ENCODE results near the gene CEP85. TPM values are rescaled to one million over a fixed set of nuclear protein-coding genes. Genes with fewer than 3 reads are reported as not detected.

CEP85 gene
- total RNA-seq, 1 experiment from 2014 or later, result 42.5 TPM

DNA sequence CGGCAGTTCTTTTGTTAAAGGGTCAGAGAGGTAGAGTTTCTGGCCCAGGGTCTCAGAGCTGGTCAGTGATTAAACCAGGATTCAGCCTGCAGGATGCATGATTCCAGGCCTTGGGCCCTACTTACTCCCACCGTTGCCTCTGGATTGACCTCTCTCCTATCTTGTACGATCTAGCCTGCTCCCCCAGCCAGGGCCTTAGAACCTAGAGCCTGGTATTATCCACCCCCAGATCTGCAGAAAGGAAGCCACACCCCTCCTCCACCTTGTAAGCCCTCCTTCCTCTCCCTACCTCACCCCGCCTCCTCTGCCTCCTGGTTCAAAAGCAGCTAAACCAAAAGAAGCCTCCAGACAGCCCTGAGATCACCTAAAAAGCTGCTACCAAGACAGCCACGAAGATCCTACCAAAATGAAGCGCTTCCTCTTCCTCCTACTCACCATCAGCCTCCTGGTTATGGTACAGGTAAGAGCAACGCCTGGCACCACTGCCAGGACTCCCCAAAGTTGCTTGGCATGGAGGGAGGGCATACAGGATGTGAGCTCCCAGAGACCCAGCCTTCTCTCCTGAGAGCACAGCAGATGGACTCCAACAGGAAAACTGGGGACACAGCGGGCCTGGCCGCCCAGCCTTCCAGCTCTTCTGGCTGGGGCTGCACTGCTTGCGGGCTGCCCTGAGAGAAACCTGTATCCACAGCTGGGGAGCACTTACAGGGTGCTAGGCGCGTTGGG, 83.8 kb downstream of the CEP85 start, which contains the start of gene CD52:
TSS of gene CD52 (plus strand) at position 347 of the 726 bp plus-strand sequence. CDS start at position 407, 60 bp downstream.
- ChIA-PET POLR2A (ENCODE audit: unreplicated experiment) (interaction anchor here (0.7 kb wide), 1 partner anchor 10 kb away, joined by 3 read pairs; no protein-coding TSS in a partner anchor), CTCF (no interaction called here)
- Histone ChIP-seq H3K79me2 (ENCODE audit: low read depth) (no peaks in the 10 kb centered on the region), H3K4me3 (no peak within 1 kb of the TSS), H3K36me3 (ENCODE audit: low read depth) (no peaks in the 10 kb centered on the region), H3K9me2 (ENCODE audit: insufficient read depth) (no peaks in the 10 kb centered on the region), H3F3A (ENCODE audit: insufficient read depth, low read depth) (no peaks in the 10 kb centered on the region), H3K4me1 (replicated peaks; ENCODE audit: insufficient read depth) (0 out of 2 replicates have a peak, but pooled peaks cover 5% of the 10 kb centered on the region), H2AFZ (no peak within 1 kb of the TSS), H3K4me2 (no peak within 1 kb of the TSS), H4K20me1 (ENCODE audit: insufficient read depth) (no peaks in the 10 kb centered on the region), H3K9me3 (ENCODE audit: insufficient read depth, low read depth) (no peaks in the 10 kb centered on the region), H3K27ac (no peak within 1 kb of the TSS), H3K27me3 (ENCODE audit: insufficient read depth, low read depth) (no peaks in the 10 kb centered on the region)
- DNase-seq, result no peak
- intact Hi-C loops (cut with micrococcal nuclease; ENCODE audit: unreplicated experiment), result no loop called here
- BruUV-seq (replicated peaks), result no TSS peak
- TF ChIP-seq EZH2 (IDR thresholded peaks at IDR 0.05; ENCODE audit: low read depth) (no peak), CTCF (conservative IDR thresholded peaks at IDR 0.05) (no peak)

DNA sequence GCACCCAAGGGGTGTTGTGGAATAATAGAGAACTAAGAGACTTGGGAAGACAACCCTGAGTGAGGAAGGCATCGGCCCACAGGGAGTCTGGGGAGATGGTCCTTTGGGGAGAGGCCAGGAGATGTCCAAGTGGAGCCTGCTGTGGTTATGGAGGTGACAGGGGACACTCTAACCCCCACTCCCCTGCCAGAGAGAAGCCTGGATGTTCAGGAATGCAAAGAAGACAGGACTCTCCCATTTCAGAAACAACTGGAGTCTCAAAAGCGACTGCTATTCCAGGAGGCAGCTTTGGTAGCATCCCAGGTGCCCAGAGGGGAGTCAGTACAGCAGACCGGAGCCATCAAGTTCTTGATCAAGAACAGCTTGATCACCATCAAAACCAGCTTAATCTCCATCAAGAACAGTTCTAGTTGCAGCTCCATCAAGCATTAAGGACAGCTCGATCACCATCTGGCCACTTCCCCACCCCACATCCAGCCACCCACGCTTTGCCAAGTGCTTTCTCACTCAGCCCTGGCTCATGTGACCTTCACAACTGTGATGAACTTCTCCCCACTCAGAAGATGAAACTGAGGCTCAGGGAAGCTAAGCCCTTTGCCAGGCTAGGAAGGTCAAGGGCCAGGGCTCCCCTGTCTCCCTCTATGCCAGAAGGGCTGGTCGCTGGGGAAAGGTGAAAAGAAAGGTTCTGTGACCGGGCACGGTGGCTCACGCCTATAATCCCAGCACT, 84.5 kb downstream of the CEP85 start:
- no peaks in the 10 kb centered on the region for H3K36me3 ChIP-seq (ENCODE audit: low read depth)
- no peak overlapping the region for H3K4me2 ChIP-seq
- no TSS peak for BruUV-seq (replicated peaks)
- no peaks in the 10 kb centered on the region for H3F3A ChIP-seq (ENCODE audit: insufficient read depth, low read depth)
- no peaks in the 10 kb centered on the region for H3K27me3 ChIP-seq (ENCODE audit: insufficient read depth, low read depth)
- no peaks in the 10 kb centered on the region for H3K79me2 ChIP-seq (ENCODE audit: low read depth)
- no peak overlapping the region for H2AFZ ChIP-seq
- 0 out of 2 replicates have a peak, but pooled peaks cover 5% of the 10 kb centered on the region for H3K4me1 ChIP-seq (replicated peaks; ENCODE audit: insufficient read depth)
- POLR2A ChIA-PET (ENCODE audit: unreplicated experiment), result interaction anchor here (0.7 kb wide), 1 partner anchor 11 kb away, joined by 3 read pairs; no protein-coding TSS in a partner anchor
- H3K27ac ChIP-seq, result no peak overlapping the region
- intact Hi-C loops (cut with micrococcal nuclease; ENCODE audit: unreplicated experiment), result no loop called here
- CTCF ChIA-PET, result no interaction called here
- no peaks in the 10 kb centered on the region for H4K20me1 ChIP-seq (ENCODE audit: insufficient read depth)
- no peak overlapping the region for H3K4me3 ChIP-seq
- no peak for TF ChIP-seq CTCF (conservative IDR thresholded peaks at IDR 0.05)
- TF ChIP-seq EZH2 (IDR thresholded peaks at IDR 0.05; ENCODE audit: low read depth), result no peak
- H3K9me3 ChIP-seq (ENCODE audit: insufficient read depth, low read depth), result no peaks in the 10 kb centered on the region
- H3K9me2 ChIP-seq (ENCODE audit: insufficient read depth), result no peaks in the 10 kb centered on the region
- no peak for DNase-seq

DNA sequence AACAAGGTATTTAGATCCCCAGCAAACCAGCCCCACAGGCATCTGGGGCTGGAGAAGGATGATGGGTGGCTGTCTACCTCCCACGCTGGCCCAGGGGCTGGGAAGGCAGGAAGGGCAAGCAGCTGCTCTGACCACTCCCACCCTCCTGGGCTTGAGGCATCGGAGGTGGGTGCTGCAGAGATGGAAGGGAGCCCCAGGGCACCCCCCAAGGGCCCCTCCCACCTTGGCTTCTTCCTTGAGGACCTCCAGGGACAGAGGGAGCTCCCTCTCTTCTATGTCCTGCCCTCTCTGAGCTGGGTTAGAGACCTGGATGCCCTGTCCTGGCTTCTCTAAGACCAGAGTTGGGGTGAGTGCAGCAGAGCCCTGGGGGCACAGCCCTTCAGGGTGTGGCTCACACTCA, 86.9 kb downstream of the CEP85 start:
- Histone ChIP-seq H3K27ac (no peak overlapping the region), H3K4me1 (replicated peaks; ENCODE audit: insufficient read depth) (no peaks in the 10 kb centered on the region), H3K9me2 (ENCODE audit: insufficient read depth) (no peaks in the 10 kb centered on the region), H3K4me2 (no peak overlapping the region), H3K79me2 (ENCODE audit: low read depth) (no peaks in the 10 kb centered on the region), H2AFZ (no peak overlapping the region), H3K9me3 (ENCODE audit: insufficient read depth, low read depth) (no peaks in the 10 kb centered on the region), H3F3A (ENCODE audit: insufficient read depth, low read depth) (no peaks in the 10 kb centered on the region), H3K27me3 (ENCODE audit: insufficient read depth, low read depth) (no peaks in the 10 kb centered on the region), H3K36me3 (ENCODE audit: low read depth) (no peaks in the 10 kb centered on the region), H4K20me1 (ENCODE audit: insufficient read depth) (no peaks in the 10 kb centered on the region), H3K4me3 (no peak overlapping the region)
- intact Hi-C loops (cut with micrococcal nuclease; ENCODE audit: unreplicated experiment), result loop anchor here (1.0 to 5.0 kb wide), 5 partner anchors 42 to 284 kb away; no protein-coding TSS in a partner anchor
- no peak for TF ChIP-seq CTCF (conservative IDR thresholded peaks at IDR 0.05)
- no peak for TF ChIP-seq EZH2 (IDR thresholded peaks at IDR 0.05; ENCODE audit: low read depth)
- no peak for DNase-seq
- ChIA-PET POLR2A (ENCODE audit: unreplicated experiment) (no interaction called here), CTCF (interaction anchor here (1.0 to 1.6 kb wide), 2 partner anchors 11 to 45 kb away, joined by 3 read pairs; no protein-coding TSS in a partner anchor)
- no TSS peak for BruUV-seq (replicated peaks)
